ENCODE measurements around the gene USP7.

DNA sequence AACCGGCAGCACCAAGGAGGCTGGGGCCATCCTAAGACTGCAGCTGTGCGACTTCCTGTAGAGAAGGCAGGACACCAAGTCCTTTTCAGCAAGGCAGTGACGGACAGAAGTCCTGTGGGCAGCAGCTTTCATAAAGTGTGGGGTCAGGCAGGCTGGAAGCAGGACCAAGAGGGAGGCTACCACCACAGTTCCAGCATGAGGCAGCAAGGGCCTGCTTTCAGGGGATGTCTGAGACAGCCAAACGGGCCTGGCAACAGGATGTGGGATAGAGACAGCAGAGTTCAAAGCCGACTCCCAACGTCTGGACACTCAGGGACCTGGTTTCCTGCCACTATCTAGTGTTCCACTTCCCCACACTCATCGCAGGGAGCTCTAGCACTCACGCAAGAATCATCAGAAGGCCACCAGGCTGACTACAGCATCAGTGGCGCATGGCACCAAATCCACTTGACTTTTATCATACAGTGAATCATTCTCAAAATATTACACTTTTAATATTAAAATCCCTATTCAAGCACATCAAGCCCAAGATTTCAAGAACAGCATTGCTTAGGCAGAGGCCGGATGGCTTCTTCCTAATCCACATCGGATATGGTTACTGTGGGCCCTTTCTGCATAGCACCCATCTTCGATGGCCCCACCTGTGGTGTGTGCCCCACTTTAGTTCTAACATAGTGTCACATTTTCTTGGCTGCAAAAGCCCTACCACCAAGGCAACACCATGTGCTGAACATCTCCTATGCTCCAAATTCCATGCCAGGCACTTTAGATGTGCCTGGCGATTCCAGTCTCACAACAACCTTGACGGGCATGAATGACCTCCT lies 5.2 kb downstream of the USP7 start:
- TF ChIP-seq, protein P1, sequence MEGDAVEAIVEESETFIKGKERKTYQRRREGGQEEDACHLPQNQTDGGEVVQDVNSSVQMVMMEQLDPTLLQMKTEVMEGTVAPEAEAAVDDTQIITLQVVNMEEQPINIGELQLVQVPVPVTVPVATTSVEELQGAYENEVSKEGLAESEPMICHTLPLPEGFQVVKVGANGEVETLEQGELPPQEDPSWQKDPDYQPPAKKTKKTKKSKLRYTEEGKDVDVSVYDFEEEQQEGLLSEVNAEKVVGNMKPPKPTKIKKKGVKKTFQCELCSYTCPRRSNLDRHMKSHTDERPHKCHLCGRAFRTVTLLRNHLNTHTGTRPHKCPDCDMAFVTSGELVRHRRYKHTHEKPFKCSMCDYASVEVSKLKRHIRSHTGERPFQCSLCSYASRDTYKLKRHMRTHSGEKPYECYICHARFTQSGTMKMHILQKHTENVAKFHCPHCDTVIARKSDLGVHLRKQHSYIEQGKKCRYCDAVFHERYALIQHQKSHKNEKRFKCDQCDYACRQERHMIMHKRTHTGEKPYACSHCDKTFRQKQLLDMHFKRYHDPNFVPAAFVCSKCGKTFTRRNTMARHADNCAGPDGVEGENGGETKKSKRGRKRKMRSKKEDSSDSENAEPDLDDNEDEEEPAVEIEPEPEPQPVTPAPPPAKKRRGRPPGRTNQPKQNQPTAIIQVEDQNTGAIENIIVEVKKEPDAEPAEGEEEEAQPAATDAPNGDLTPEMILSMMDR (IDR thresholded peaks at IDR 0.05): no peak
- TF ChIP-seq RCOR1 (IDR thresholded peaks at IDR 0.05; ENCODE audit: low read depth, low read length): no peak
- no peak for TF ChIP-seq TP53 (CRISPR knock-in tag; IDR thresholded peaks at IDR 0.05)
- TF ChIP-seq HMGXB4 (CRISPR knock-in tag; IDR thresholded peaks at IDR 0.05; ENCODE audit: borderline replicate concordance): no peak
- no peak for TF ChIP-seq CHD4 (IDR thresholded peaks at IDR 0.05; ENCODE audit: borderline replicate concordance)
- TF ChIP-seq RAD21 (conservative IDR thresholded peaks at IDR 0.05 in 1 of 2, IDR thresholded peaks at IDR 0.05 in 1 of 2): no peak
- TF ChIP-seq PHF8 (IDR thresholded peaks at IDR 0.05; ENCODE audit: borderline replicate concordance, low read depth): no peak
- no peak for TF ChIP-seq NR3C1 (IDR thresholded peaks at IDR 0.05)
- no peak for TF ChIP-seq POLR2A (IDR thresholded peaks at IDR 0.05; ENCODE audit: low read length)

Data from A549 (cell line).